SU-DHL-6 (cell line): ENCODE results near the gene GPS2.

ENCODE experiments used
- EZH2phosphoT487 ChIP-seq: fragments of 200-600 bp; sonication (generic), shearing (Covaris generic); conservative IDR thresholded peaks from 2 replicates; pipeline ENCODE4 v1.6.1; 2018; ENCODE audit warnings: mild to moderate bottlenecking, antibody characterized with exemption, low read length, moderate library complexity, mixed read lengths
- TF ChIP-seq, protein P1 (sequence below): fragments of 200-600 bp; sonication (generic); IDR thresholded peaks from one replicate; pipeline ENCODE4 v1.5.1; 2017; ENCODE audit warnings: antibody characterized with exemption, mild to moderate bottlenecking, low read length, moderate library complexity; ENCODE audit not compliant: insufficient read depth, poor library complexity, severe bottlenecking

DNA sequence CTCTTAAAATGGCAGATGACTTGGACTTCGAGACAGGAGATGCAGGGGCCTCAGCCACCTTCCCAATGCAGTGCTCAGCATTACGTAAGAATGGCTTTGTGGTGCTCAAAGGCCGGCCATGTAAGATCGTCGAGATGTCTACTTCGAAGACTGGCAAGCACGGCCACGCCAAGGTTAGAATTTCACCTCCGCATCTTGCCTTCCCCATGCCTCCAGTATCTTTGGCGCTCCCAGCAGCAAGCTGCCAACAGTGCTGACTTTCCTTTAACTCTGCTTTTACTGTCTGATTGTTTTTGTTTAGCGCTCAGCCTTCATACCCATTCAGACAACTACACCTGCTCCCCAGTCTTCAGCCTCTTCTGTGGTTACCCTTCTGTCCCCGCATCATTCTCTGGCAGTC is 5.5 kb downstream of the GPS2 start:
- TF ChIP-seq, protein P1, sequence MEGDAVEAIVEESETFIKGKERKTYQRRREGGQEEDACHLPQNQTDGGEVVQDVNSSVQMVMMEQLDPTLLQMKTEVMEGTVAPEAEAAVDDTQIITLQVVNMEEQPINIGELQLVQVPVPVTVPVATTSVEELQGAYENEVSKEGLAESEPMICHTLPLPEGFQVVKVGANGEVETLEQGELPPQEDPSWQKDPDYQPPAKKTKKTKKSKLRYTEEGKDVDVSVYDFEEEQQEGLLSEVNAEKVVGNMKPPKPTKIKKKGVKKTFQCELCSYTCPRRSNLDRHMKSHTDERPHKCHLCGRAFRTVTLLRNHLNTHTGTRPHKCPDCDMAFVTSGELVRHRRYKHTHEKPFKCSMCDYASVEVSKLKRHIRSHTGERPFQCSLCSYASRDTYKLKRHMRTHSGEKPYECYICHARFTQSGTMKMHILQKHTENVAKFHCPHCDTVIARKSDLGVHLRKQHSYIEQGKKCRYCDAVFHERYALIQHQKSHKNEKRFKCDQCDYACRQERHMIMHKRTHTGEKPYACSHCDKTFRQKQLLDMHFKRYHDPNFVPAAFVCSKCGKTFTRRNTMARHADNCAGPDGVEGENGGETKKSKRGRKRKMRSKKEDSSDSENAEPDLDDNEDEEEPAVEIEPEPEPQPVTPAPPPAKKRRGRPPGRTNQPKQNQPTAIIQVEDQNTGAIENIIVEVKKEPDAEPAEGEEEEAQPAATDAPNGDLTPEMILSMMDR, result no peak
- TF ChIP-seq EZH2phosphoT487, result no peak
